OCI-LY1 (cell line): Measurements from ENCODE around the gene HLA-DMA.
A peak's percentile ranks its signal among the peaks of the same experiment; 100 is the strongest.

Experiments used
- H2AFZ ChIP-seq: fragments of 200-600 bp; sonication (generic), shearing (Covaris generic); 2 replicates; pipeline ENCODE4 v1.6.0; 2014; ENCODE audit warnings: antibody characterized with exemption, mild to moderate bottlenecking, low read length
- H3F3A ChIP-seq: fragments of 200-600 bp; sonication (generic), shearing (Covaris generic); 2 replicates; pipeline ENCODE4 v1.6.0; 2014; ENCODE audit warnings: mild to moderate bottlenecking, antibody characterized with exemption, low read length, moderate library complexity; ENCODE audit not compliant: insufficient read depth
- H3K27ac ChIP-seq: fragments of 200-600 bp; sonication (generic); 2 replicates; pipeline ENCODE4 v1.5.1; 2014; ENCODE audit warnings: low read length, mixed run types, mild to moderate bottlenecking, low read depth; ENCODE audit not compliant: poor library complexity, severe bottlenecking
- H3K27me3 ChIP-seq: fragments of 200-600 bp; sonication (generic); 2 replicates; pipeline ENCODE4 v1.6.0; 2014; ENCODE audit warnings: antibody characterized with exemption, mild to moderate bottlenecking, low read length, moderate library complexity; ENCODE audit not compliant: insufficient read depth
- H3K36me3 ChIP-seq: fragments of 200-600 bp; sonication (generic); 2 replicates; pipeline ENCODE4 v1.6.1; 2014; ENCODE audit warnings: mild to moderate bottlenecking, antibody characterized with exemption, low read length, moderate library complexity, mixed read lengths; ENCODE audit not compliant: insufficient read depth
- H3K4me1 ChIP-seq: fragments of 200-600 bp; sonication (generic); 2 replicates; pipeline ENCODE4 v1.5.1; 2014; ENCODE audit warnings: mild to moderate bottlenecking, low read length, moderate library complexity; ENCODE audit not compliant: insufficient read depth, severe bottlenecking
- H3K4me2 ChIP-seq: fragments of 200-600 bp; sonication (generic), shearing (Covaris generic); 2 replicates; pipeline ENCODE4 v1.6.1; 2014; ENCODE audit warnings: low read length
- H3K4me3 ChIP-seq: fragments of 200-600 bp; sonication (generic); 2 replicates; pipeline ENCODE4 v1.5.1; 2014; ENCODE audit warnings: low read length, low read depth, mild to moderate bottlenecking, mixed read lengths; ENCODE audit not compliant: poor library complexity, severe bottlenecking
- H3K79me2 ChIP-seq: fragments of 200-600 bp; shearing (Covaris generic); 2 replicates; pipeline ENCODE4 v1.6.1; 2016; ENCODE audit warnings: mixed run types, low read length, mixed read lengths; ENCODE audit not compliant: insufficient read depth
- H3K9ac ChIP-seq: fragments of 200-600 bp; sonication (generic), shearing (Covaris generic); 2 replicates; pipeline ENCODE4 v1.6.1; 2014; ENCODE audit warnings: mild to moderate bottlenecking, low read length, mixed read lengths
- H3K9me2 ChIP-seq: fragments of 200-600 bp; sonication (generic), shearing (Covaris generic); 2 replicates; pipeline ENCODE4 v1.6.1; 2014; ENCODE audit warnings: low read depth, mild to moderate bottlenecking, low read length, mixed read lengths
- H3K9me3 ChIP-seq: fragments of 200-600 bp; shearing (Covaris generic); 2 replicates; pipeline ENCODE4 v1.6.1; 2014; ENCODE audit warnings: low read length, mixed read lengths
- H4K20me1 ChIP-seq: fragments of 200-600 bp; sonication (generic), shearing (Covaris generic); 2 replicates; pipeline ENCODE4 v1.6.0; 2016; ENCODE audit warnings: mild to moderate bottlenecking, low read length; ENCODE audit not compliant: insufficient read depth
- CTCF ChIP-seq: fragments of 200-600 bp; sonication (generic), shearing (Covaris generic); IDR thresholded peaks from 2 replicates; pipeline ENCODE4 v1.5.1; 2017; ENCODE audit warnings: mild to moderate bottlenecking, antibody characterized with exemption, low read length, moderate library complexity, mixed read lengths
- EZH2 ChIP-seq: fragments of 200-600 bp; sonication (generic), shearing (Covaris generic); IDR thresholded peaks from 2 replicates; pipeline ENCODE4 v1.8.0; 2017; ENCODE audit warnings: borderline replicate concordance, mixed run types, mild to moderate bottlenecking, antibody characterized with exemption, low read length, moderate library complexity, mixed read lengths

The HLA-DMA gene

DNA sequence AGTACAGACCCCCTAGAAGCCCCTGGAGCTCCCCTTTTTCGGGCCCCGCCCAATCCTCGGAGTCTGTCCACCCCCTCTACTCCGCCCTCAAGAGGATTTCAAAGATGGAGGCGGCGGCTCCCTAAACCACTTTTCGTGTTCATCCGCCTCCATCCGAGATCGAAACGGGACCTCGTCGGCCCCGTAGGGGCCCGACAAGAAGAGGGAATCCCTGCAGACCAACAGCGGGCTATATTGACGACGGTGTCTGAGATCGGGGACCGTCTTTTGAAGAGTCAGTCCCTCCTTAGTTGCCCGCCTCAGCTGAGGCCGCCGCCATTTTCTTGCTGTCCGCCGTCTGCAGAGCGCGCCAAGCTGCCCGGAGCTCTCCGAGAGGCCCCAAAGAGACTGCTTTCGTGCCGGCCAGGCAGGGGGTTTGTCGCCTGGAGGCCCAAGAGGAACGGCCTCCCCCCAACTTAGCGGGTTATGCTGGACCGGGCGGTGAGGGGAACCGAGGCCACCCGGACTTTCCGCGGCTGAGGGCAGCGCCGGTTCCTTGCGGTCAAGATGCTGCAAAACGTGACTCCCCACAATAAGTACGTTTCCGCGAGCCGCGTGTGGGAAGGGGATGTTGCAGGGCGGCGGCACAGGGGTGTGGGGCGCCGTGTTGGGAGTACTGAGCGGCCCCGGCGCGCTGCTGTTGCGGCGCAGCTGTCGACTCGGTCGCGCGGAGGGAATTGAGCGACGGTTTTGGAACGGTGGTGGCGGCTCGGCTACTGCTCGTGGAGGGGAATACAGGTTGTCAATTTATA, 19.7 kb upstream of the HLA-DMA start:
- TF ChIP-seq EZH2: no peak
- TF ChIP-seq CTCF: no peak; the same call in 1 of the 2 replicates
- Histone ChIP-seq H3K27ac (peak overlapping the region; percentile 79), H3K27me3 (no peaks in the 10 kb centered on the region), H3K9ac (peak overlapping the region; percentile 95), H3K4me2 (peak overlapping the region; percentile 77), H3K9me3 (no peaks in the 10 kb centered on the region), H2AFZ (no peak overlapping the region), H3K36me3 (peaks cover 68% of the 10 kb centered on the region), H3K4me1 (peaks cover 42% of the 10 kb centered on the region), H3K9me2 (no peaks in the 10 kb centered on the region), H3K4me3 (peak overlapping the region; percentile 97), H3F3A (peaks cover 6% of the 10 kb centered on the region; the same call in 1 of the 2 replicates), H4K20me1 (no peaks in the 10 kb centered on the region; the same call in 1 of the 2 replicates), H3K79me2 (peaks cover 43% of the 10 kb centered on the region)

- no peaks in the 10 kb centered on the region; the same call in 1 of the 2 replicates for H4K20me1 ChIP-seq
- no peaks in the 10 kb centered on the region for H3K9me3 ChIP-seq
- peak overlapping the region; percentile 99 for H3K9ac ChIP-seq
- peak overlapping the region; percentile 97 for H3K4me3 ChIP-seq
- H3K4me1 ChIP-seq: peaks cover 50% of the 10 kb centered on the region
- peak overlapping the region; percentile 88 for H3K4me2 ChIP-seq
- H3F3A ChIP-seq: peaks cover 2% of the 10 kb centered on the region; the same call in 1 of the 2 replicates
- H3K27ac ChIP-seq: peak overlapping the region; percentile 99
- H2AFZ ChIP-seq: no peak overlapping the region
- TF ChIP-seq EZH2 (no peak), CTCF (0 out of 2 replicates have a peak, but pooled peaks have one; percentile 5)
- H3K79me2 ChIP-seq: peaks cover 43% of the 10 kb centered on the region
- H3K27me3 ChIP-seq: no peaks in the 10 kb centered on the region
- no peaks in the 10 kb centered on the region for H3K9me2 ChIP-seq
- peaks cover 61% of the 10 kb centered on the region for H3K36me3 ChIP-seq
Measured at GRCh38 chr6:32971581-32972352, 18.9 kb upstream of the HLA-DMA start.

GRCh38 chr6:32971242-32971580, 18.3 kb upstream of the HLA-DMA start:
- H4K20me1 ChIP-seq: no peaks in the 10 kb centered on the region; the same call in 1 of the 2 replicates
- peak overlapping the region; percentile 99 for H3K9ac ChIP-seq
- H3K4me2 ChIP-seq: peak overlapping the region; percentile 88
- H3K27me3 ChIP-seq: no peaks in the 10 kb centered on the region
- H3K4me3 ChIP-seq: peak overlapping the region; percentile 97
- H3K79me2 ChIP-seq: peaks cover 42% of the 10 kb centered on the region
- peaks cover 55% of the 10 kb centered on the region for H3K36me3 ChIP-seq
- no peak overlapping the region for H2AFZ ChIP-seq
- no peaks in the 10 kb centered on the region; the same call in 1 of the 2 replicates for H3F3A ChIP-seq
- H3K9me3 ChIP-seq: no peaks in the 10 kb centered on the region
- no peaks in the 10 kb centered on the region for H3K9me2 ChIP-seq
- TF ChIP-seq CTCF: no peak
- no peak for TF ChIP-seq EZH2
- H3K27ac ChIP-seq: peak overlapping the region; percentile 99
- peaks cover 55% of the 10 kb centered on the region for H3K4me1 ChIP-seq
